Activated CD4-positive, alpha-beta T cell treated with anti-CD3 and anti-CD28 coated beads, Interleukin-2, amount 50 U/mL, for 24 hours (primary cell): ENCODE results near the gene RYR2.

Source experiments
- DNase-seq, 2 donors: peaks; one replicate each; pipeline ENCODE4 v3.0.0-alpha.2; 2020; ENCODE audit warnings: low read depth in 1 of 2, low spot score in 1 of 2

RYR2 gene

GRCh38 chr1:237634922-237635321 lies 592.9 kb downstream of the RYR2 start:
- no peak for DNase-seq

GRCh38 chr1:237638555-237638954 lies 596.6 kb downstream of the RYR2 start:
- no peak for DNase-seq

- no peak for DNase-seq
These were observed 598.2 kb downstream of the RYR2 start for GRCh38 chr1:237640011-237640671.

- DNase-seq = no peak
These were observed 599.0 kb downstream of the RYR2 start for GRCh38 chr1:237640966-237641365.

- DNase-seq = no peak
These were observed 608.8 kb downstream of the RYR2 start for GRCh38 chr1:237650809-237651208.

GRCh38 chr1:237655778-237656177 lies 613.8 kb downstream of the RYR2 start:
- no peak for DNase-seq

- no peak for DNase-seq
These were observed 622.4 kb downstream of the RYR2 start for GRCh38 chr1:237664348-237664747.

GRCh38 chr1:237670302-237670701 lies 628.3 kb downstream of the RYR2 start:
- DNase-seq = no peak

GRCh38 chr1:237671262-237671661 lies 629.3 kb downstream of the RYR2 start:
- no peak for DNase-seq

GRCh38 chr1:237671935-237672334 lies 630.0 kb downstream of the RYR2 start:
- no peak for DNase-seq

- DNase-seq = no peak
These were observed 630.8 kb downstream of the RYR2 start for GRCh38 chr1:237672748-237673147.

GRCh38 chr1:237673631-237674030 lies 631.6 kb downstream of the RYR2 start:
- no peak for DNase-seq

- no peak for DNase-seq
These were observed 636.0 kb downstream of the RYR2 start for GRCh38 chr1:237677979-237678378.

GRCh38 chr1:237679687-237680086 lies 637.7 kb downstream of the RYR2 start:
- DNase-seq = no peak

- no peak for DNase-seq
These were observed 639.2 kb downstream of the RYR2 start for GRCh38 chr1:237681210-237681609.

- DNase-seq = no peak
These were observed 642.3 kb downstream of the RYR2 start for GRCh38 chr1:237684236-237684635.

GRCh38 chr1:237685551-237685950 lies 643.6 kb downstream of the RYR2 start:
- DNase-seq = no peak

GRCh38 chr1:237687804-237688203 lies 645.8 kb downstream of the RYR2 start:
- no peak for DNase-seq

- no peak for DNase-seq
These were observed 648.7 kb downstream of the RYR2 start for GRCh38 chr1:237690656-237691055.

- DNase-seq = no peak
These were observed 650.3 kb downstream of the RYR2 start for GRCh38 chr1:237692255-237692654.

GRCh38 chr1:237695878-237696277 lies 653.9 kb downstream of the RYR2 start:
- DNase-seq = no peak

- DNase-seq = no peak
These were observed 658.2 kb downstream of the RYR2 start for GRCh38 chr1:237700181-237700580.

GRCh38 chr1:237701534-237701933 lies 659.5 kb downstream of the RYR2 start:
- DNase-seq = no peak

- DNase-seq = no peak
These were observed 660.2 kb downstream of the RYR2 start for GRCh38 chr1:237702161-237702560.
